GM12878 (cell line): ENCODE results near the gene OSBPL5. TPM values are rescaled to one million over a fixed set of nuclear protein-coding genes. Genes with fewer than 3 reads are reported as not detected.
"Not testable (repeated sequence)": the region's sequence is repeated elsewhere in the genome, so short reads cannot be mapped to it uniquely, and the experiment has no call there.

Source experiments
- ATAC-seq: fragments of 200-7000 bp; cut with Tn5 transposase; 3 replicates; pipeline ENCODE4 v1.9.1; 2020; ENCODE audit warnings: mild to moderate bottlenecking, moderate library complexity
- BruUV-seq: library from RNA; stranded (reverse); fragments of 400-500 nt; replicated peaks from 2 replicates; lab custom pipeline; 2021; lab: Mats Ljungman, UMichigan
- CTCF ChIA-PET: fragments of 300-600 bp; sonication (Branson Sonifier 250); formaldehyde crosslinking; extraction: SDS; loops from one replicate; lab custom pipeline; 2021; ENCODE audit warnings: inconsistent platforms; lab: Yijun Ruan, JAX
- POLR2A ChIA-PET: fragments of 350-600 bp; formaldehyde crosslinking; extraction: SDS; loops from one replicate; lab custom pipeline; 2021; ENCODE audit warnings: inconsistent platforms; lab: Charles Lee
- RAD21 ChIA-PET: fragments of 300-600 bp; sonication (Branson Sonifier 250); formaldehyde crosslinking; loops from one replicate; lab custom pipeline; 2023; ENCODE audit warnings: antibody characterized with exemption; ENCODE audit not compliant: unreplicated experiment; lab: Charles Lee
- SMC1A ChIA-PET: fragments of 300-600 bp; sonication (Branson Sonifier 250); formaldehyde crosslinking; loops from one replicate; lab custom pipeline; 2023; ENCODE audit not compliant: unreplicated experiment, uncharacterized antibody; lab: Charles Lee
- DNase-seq: peaks from one replicate; pipeline ENCODE4 v3.0.0-alpha.2; 2011; ENCODE audit warnings: low read depth, low spot score
- FAIRE-seq: peaks from 3 replicates; lab custom pipeline; 2011; peaks lifted over from hg19 to GRCh38; lab: Jason Lieb, UNC
- H2AFZ ChIP-seq: 2 replicates; pipeline ENCODE4 v1.6.0; 2011; ENCODE audit warnings: low read depth, low read length, control low read depth; ENCODE audit not compliant: control insufficient read depth
- H3K27ac ChIP-seq: 2 replicates; pipeline ENCODE4 v1.5.1; 2011; ENCODE audit warnings: control low read depth; ENCODE audit not compliant: control insufficient read depth, insufficient read depth
- H3K27me3 ChIP-seq, 2 experiments: replicated peaks in 1 of 2; 2 replicates each; pipeline versions ENCODE4 v1.6.0 to v1.6.1; 2011; ENCODE audit warnings: low read length in 1 of 2; ENCODE audit not compliant: control insufficient read depth in 2 of 2, insufficient read depth in 2 of 2
- H3K36me3 ChIP-seq, 2 experiments: 2 replicates each; pipeline ENCODE4 v1.5.1; 2011; ENCODE audit warnings: low read length in 1 of 2; ENCODE audit not compliant: control insufficient read depth in 2 of 2, insufficient read depth in 2 of 2
- H3K4me1 ChIP-seq: 2 replicates; pipeline ENCODE4 v1.6.1; 2011; ENCODE audit warnings: mild to moderate bottlenecking, low read length, moderate library complexity, mixed read lengths; ENCODE audit not compliant: control insufficient read depth, insufficient read depth
- H3K4me2 ChIP-seq: 2 replicates; pipeline ENCODE4 v1.6.0; 2011; ENCODE audit warnings: control low read depth; ENCODE audit not compliant: control insufficient read depth, insufficient read depth
- H3K4me3 ChIP-seq: fragments of 200-600 bp; sonication (generic); 2 replicates; pipeline ENCODE4 v1.5.1; 2016
- H3K79me2 ChIP-seq: 2 replicates; pipeline ENCODE4 v1.6.0; 2011; ENCODE audit warnings: low read length; ENCODE audit not compliant: control insufficient read depth, insufficient read depth
- H3K9ac ChIP-seq: 2 replicates; pipeline ENCODE4 v1.8.0; 2011; ENCODE audit warnings: low read length, control low read depth, mixed read lengths; ENCODE audit not compliant: control insufficient read depth, insufficient read depth
- H3K9me3 ChIP-seq: replicated peaks from 3 replicates; pipeline ENCODE4 v1.5.1; 2011; ENCODE audit warnings: mild to moderate bottlenecking, low read length; ENCODE audit not compliant: control insufficient read depth, insufficient read depth
- H4K20me1 ChIP-seq: 2 replicates; pipeline ENCODE4 v1.6.0; 2011; ENCODE audit not compliant: control insufficient read depth, insufficient read depth
- WGBS: methylation state at CpG from one replicate; pipeline ENCODE4 v1.1.6; 2016; ENCODE audit warnings: low lambda C conversion rate; ENCODE audit not compliant: insufficient replicate concordance, insufficient coverage; ENCODE audit errors: missing lambda C conversion rate; 5-methylcytosine and 5-hydroxymethylcytosine counted together
- in situ Hi-C: fragments of 300-500 bp; cut with MboI; formaldehyde crosslinking; loops from 9 replicates; pipeline ENCODE4 v1.14.3; 2018; ENCODE audit warnings: mixed read lengths
- intact Hi-C: fragments of 100-400 bp; cut with micrococcal nuclease; formaldehyde crosslinking; loops from one replicate; pipeline ENCODE4 v1.14.2; 2022; ENCODE audit not compliant: unreplicated experiment
- polyA plus RNA-seq, 11 experiments: library from polyadenylated mRNA; depleted of rRNA in 4 of 11; unstranded in 6 of 11; stranded (reverse) in 5 of 11; fragments of >200 nt; fragmentation: Nextera tagmentation in 4 of 11; fragmentation: Illumina TruSeq in 1 of 11; extraction: Ambion mirVana in 4 of 11; extraction: Trizol in 1 of 11; gene quantifications; 1 replicate in 1 of 11; 2 replicates in 10 of 11; pipeline versions ENCODE4 v1.2.1 to v1.2.3, GENCODE V29; 2011 to 2016; ENCODE audit warnings: inconsistent platforms in 2 of 11, missing spikeins in 2 of 11, low read depth in 1 of 11
- total RNA-seq, 4 experiments: library from RNA; depleted of rRNA in 3 of 4; stranded (reverse); fragments of >200 nt in 3 of 4; fragmentation: Illumina TruSeq in 1 of 4; extraction: Trizol in 1 of 4; gene quantifications; 2 replicates each; pipeline versions ENCODE4 v1.2.1 to v1.2.3, GENCODE V29; 2013 to 2021

Gene OSBPL5
- total and polyA plus RNA-seq, 10 of the 15 experiments (the other 5 are each of a cell fraction or from before 2014, with no cell fraction given), result not detected

- ATAC-seq, H4K20me1 ChIP-seq, H3K4me2 ChIP-seq, H3K4me3 ChIP-seq, H2AFZ ChIP-seq, H3K9ac ChIP-seq, RAD21 ChIA-PET, DNase-seq, in situ Hi-C loops, H3K27ac ChIP-seq, SMC1A ChIA-PET, BruUV-seq, H3K79me2 ChIP-seq, intact Hi-C loops, H3K9me3 ChIP-seq, POLR2A ChIA-PET, H3K4me1 ChIP-seq, H3K36me3 ChIP-seq, H3K27me3 ChIP-seq, FAIRE-seq: not testable (repeated sequence)
- CTCF ChIA-PET, result interaction anchor here (1.3 kb wide), 1 partner anchor 27 kb away, joined by 6 read pairs; no protein-coding TSS in a partner anchor
- 68% methylated on average over 6 of the region's 6 CpGs for WGBS
Measured at GRCh38 chr11:3064709-3065108, 100.4 kb downstream of the OSBPL5 start.

GRCh38 chr11:3063876-3064275, 101.2 kb downstream of the OSBPL5 start:
- WGBS, result 18% methylated on average over 8 of the region's 8 CpGs
- H3K27me3 ChIP-seq, H3K9me3 ChIP-seq, H3K27ac ChIP-seq, H3K36me3 ChIP-seq, H3K79me2 ChIP-seq, FAIRE-seq, H3K4me1 ChIP-seq, intact Hi-C loops, H3K4me3 ChIP-seq, POLR2A ChIA-PET, DNase-seq, H2AFZ ChIP-seq, H3K4me2 ChIP-seq, H3K9ac ChIP-seq, SMC1A ChIA-PET, BruUV-seq, in situ Hi-C loops, ATAC-seq, H4K20me1 ChIP-seq: not testable (repeated sequence)
- ChIA-PET RAD21 (interaction anchor here (2.2 kb wide), 1 partner anchor 27 kb away, joined by 8 read pairs; no protein-coding TSS in a partner anchor), CTCF (interaction anchor here (1.9 kb wide), 1 partner anchor 13 kb away, joined by 9 read pairs; no protein-coding TSS in a partner anchor)

GRCh38 chr11:3063432-3063831, 101.7 kb downstream of the OSBPL5 start:
- BruUV-seq, H2AFZ ChIP-seq, H3K9ac ChIP-seq, H3K36me3 ChIP-seq, H4K20me1 ChIP-seq, DNase-seq, H3K4me3 ChIP-seq, H3K4me2 ChIP-seq, H3K27me3 ChIP-seq, POLR2A ChIA-PET, H3K4me1 ChIP-seq, intact Hi-C loops, H3K9me3 ChIP-seq, H3K79me2 ChIP-seq, FAIRE-seq, in situ Hi-C loops, H3K27ac ChIP-seq, ATAC-seq, SMC1A ChIA-PET: not testable (repeated sequence)
- ChIA-PET RAD21 (interaction anchor here (2.2 kb wide), 1 partner anchor 28 kb away, joined by 8 read pairs; no protein-coding TSS in a partner anchor), CTCF (interaction anchor here (0.5 to 2.2 kb wide), 3 partner anchors 9 to 28 kb away, joined by 3 to 9 read pairs (median 9); no protein-coding TSS in a partner anchor)
- WGBS, result 10% methylated on average over 4 of the region's 4 CpGs
